Measurements from ENCODE around the gene PTN. TPM values are rescaled to one million over a fixed set of nuclear protein-coding genes. Genes with fewer than 3 reads are reported as not detected.

The PTN gene
- total and polyA plus RNA-seq, 12 donors, result 2.1 to 14.6 (median 5.5) TPM

- H3K36me3 ChIP-seq (replicated peaks in 1 of 2), result no peaks in the 10 kb centered on the region
- DNase-seq, result no peak
- no peak for TF ChIP-seq POLR2A (IDR thresholded peaks at IDR 0.05)
- no peak for TF ChIP-seq CTCF (IDR thresholded peaks at IDR 0.05)
- no peak overlapping the region for H3K4me3 ChIP-seq
- H3K9me3 ChIP-seq (replicated peaks in 1 of 3), result no peaks in the 10 kb centered on the region
- WGBS, 4 donors, result 71 to 84% (median 79%) methylated on average over 2 of the region's 2 CpGs
- no peaks in the 10 kb centered on the region for H3K4me1 ChIP-seq (replicated peaks in 1 of 2)
- intact Hi-C loops (cut with DNase I), result no loop called here
- no peak overlapping the region for H3K27ac ChIP-seq
- H3K27me3 ChIP-seq, result no peaks in the 10 kb centered on the region
Observed at GRCh38 chr7:137213744-137214143, 129.8 kb downstream of the PTN start.

- Histone ChIP-seq H3K27me3 (no peaks in the 10 kb centered on the region), H3K36me3 (replicated peaks in 1 of 2) (no peaks in the 10 kb centered on the region), H3K4me3 (no peak overlapping the region), H3K4me1 (replicated peaks in 1 of 2) (no peaks in the 10 kb centered on the region), H3K27ac (no peak overlapping the region), H3K9me3 (replicated peaks in 1 of 3) (no peaks in the 10 kb centered on the region)
- DNase-seq, result no peak
- intact Hi-C loops (cut with DNase I), result no loop called here
- 75 to 85% (median 78%) methylated on average over 5 of the region's 5 CpGs for WGBS, 4 donors
- TF ChIP-seq POLR2A (IDR thresholded peaks at IDR 0.05), result no peak
- no peak for TF ChIP-seq CTCF (IDR thresholded peaks at IDR 0.05)
Observed at GRCh38 chr7:137209151-137209817, 134.2 kb downstream of the PTN start.

- H3K27ac ChIP-seq, result no peak overlapping the region
- H3K36me3 ChIP-seq (replicated peaks in 1 of 2), result no peaks in the 10 kb centered on the region
- no peaks in the 10 kb centered on the region for H3K9me3 ChIP-seq (replicated peaks in 1 of 3)
- no peaks in the 10 kb centered on the region for H3K4me1 ChIP-seq (replicated peaks in 1 of 2)
- DNase-seq, result no peak
- intact Hi-C loops (cut with DNase I), result no loop called here
- no peak for TF ChIP-seq POLR2A (IDR thresholded peaks at IDR 0.05)
- no peak for TF ChIP-seq CTCF (IDR thresholded peaks at IDR 0.05)
- H3K27me3 ChIP-seq, result no peaks in the 10 kb centered on the region
- H3K4me3 ChIP-seq, result no peak overlapping the region
Observed at GRCh38 chr7:137206770-137207169, 136.8 kb downstream of the PTN start.

GRCh38 chr7:137204246-137204645 lies 139.3 kb downstream of the PTN start:
- Histone ChIP-seq H3K27me3 (no peaks in the 10 kb centered on the region), H3K9me3 (replicated peaks in 1 of 3) (peaks cover 0 to 4% (median 0%) of the 10 kb centered on the region in 3 donors), H3K27ac (no peak overlapping the region), H3K4me3 (no peak overlapping the region), H3K36me3 (replicated peaks in 1 of 2) (no peaks in the 10 kb centered on the region), H3K4me1 (replicated peaks in 1 of 2) (no peaks in the 10 kb centered on the region)
- no peak for DNase-seq
- intact Hi-C loops (cut with DNase I), result no loop called here
- 51 to 77% (median 66%) methylated on average over 4 of the region's 4 CpGs for WGBS, 4 donors
- no peak for TF ChIP-seq CTCF (IDR thresholded peaks at IDR 0.05)

Measured in adrenal gland (tissue), 12 donors.